GM19239 (cell line): Measurements from ENCODE around the gene IFI6.
"Not testable (repeated sequence)": the region's sequence is repeated elsewhere in the genome, so short reads cannot be mapped to it uniquely, and the experiment has no call there.

Experiments
- DNase-seq: peaks from one replicate; pipeline ENCODE4 v3.0.0; 2011; ENCODE audit warnings: low spot score; ENCODE audit not compliant: insufficient read length
- FAIRE-seq: peaks from 2 replicates; lab custom pipeline; 2011; peaks lifted over from hg19 to GRCh38; lab: Jason Lieb, UNC

IFI6 gene

DNA sequence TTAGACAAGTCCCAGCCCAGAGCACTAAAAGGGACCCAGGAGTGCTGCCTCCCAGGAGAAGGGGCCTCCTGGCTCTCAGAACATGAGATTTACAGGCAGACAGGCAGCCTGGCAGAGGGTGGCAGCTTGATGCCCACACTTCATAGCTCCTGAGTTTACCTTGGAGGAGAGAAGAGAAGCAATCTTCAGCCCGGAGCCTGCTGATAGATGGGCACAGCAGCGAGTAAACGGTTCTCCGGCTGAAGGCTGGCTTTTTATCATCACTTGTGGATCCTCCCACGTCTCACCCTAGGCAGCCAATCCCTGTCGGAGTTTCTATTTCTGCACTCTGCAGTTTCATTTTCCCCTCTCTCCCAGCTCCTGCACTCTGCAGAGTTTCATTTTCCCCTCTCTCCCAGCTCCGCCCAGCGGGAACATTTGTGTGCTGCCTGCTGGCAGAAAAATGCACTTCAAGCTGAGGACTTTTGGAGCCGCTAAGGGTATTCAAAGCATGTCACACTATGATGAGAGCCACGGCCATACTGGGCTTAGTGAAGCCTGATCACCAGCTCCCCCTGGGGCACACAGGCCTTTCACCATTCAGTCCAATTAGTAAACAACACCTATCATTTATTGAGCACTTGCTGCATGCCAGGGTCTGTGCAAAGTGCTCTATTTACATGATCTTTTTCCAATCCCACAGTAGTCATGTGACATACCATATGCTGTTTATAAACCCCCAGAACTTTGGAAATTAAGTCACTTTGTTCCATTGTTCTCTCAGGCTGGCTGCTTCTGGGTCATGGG is at the start of gene IFI6:
TSS of gene IFI6 (minus strand) at position 229 of the 786 bp plus-strand sequence. CDS start 2,878 bp downstream, outside the sequence.
- DNase-seq (peak; percentile 85), FAIRE-seq (peak; percentile 99)

GRCh38 chr1:27719286-27720251 is 47.6 kb upstream of the IFI6 start:
- DNase-seq: no peak
- no peak for FAIRE-seq

- DNase-seq (no peak), FAIRE-seq (no peak)
These were observed 44.4 kb upstream of the IFI6 start for GRCh38 chr1:27716262-27716895.

- DNase-seq (no peak), FAIRE-seq (no peak)
These were observed 42.0 kb upstream of the IFI6 start for GRCh38 chr1:27713869-27714513.

DNA sequence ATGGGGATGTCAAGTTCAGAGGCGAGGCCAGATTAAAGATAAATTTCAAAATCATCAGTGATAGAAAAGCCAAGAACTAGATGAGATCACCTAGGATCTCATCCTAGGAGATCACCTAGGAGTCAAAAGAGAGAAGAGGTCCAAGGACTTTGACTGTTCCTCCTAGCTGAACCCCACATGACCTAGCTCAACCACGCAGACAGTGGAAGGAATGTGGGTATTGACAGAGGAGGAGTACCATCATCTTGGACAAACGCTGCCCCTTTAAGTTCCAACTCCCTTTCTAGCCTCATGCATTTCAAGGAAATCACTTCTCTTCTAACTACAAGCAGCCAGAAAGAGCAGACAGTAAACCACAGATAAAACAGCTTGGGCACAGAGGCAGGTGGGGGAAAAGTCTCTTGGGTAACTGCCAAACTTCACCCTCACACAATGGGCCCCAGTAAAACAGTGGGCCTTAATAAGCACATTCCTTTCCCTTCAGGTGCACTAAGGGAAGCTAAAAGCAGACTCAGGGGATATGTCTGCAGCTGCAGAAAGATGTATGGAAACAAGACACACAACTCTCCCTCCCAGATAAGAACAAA is 41.2 kb upstream of the IFI6 start:
- no peak for DNase-seq
- FAIRE-seq: no peak

DNA sequence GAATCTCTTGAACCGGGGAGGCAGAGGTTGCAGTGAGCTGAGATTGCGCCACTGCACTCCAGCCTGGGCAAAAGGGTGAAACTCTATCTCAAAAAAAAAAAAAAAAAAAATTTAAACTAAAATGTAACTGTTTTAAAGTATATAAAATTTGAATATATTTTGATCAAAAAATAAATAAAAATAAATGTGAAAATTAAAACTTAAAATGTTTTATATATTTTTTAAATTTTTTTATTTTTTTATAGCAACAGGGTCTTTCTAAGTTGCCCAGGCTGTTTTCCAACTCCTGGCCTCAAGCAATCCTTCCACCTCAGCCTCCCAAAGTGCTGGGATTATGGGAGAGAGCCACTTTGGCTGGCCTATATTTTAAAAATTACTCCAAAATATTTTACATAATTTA is 38.6 kb upstream of the IFI6 start:
- DNase-seq (no peak), FAIRE-seq (no peak)

- DNase-seq: no peak
- no peak for FAIRE-seq
These were observed 33.6 kb upstream of the IFI6 start for GRCh38 chr1:27705545-27705944.

DNA sequence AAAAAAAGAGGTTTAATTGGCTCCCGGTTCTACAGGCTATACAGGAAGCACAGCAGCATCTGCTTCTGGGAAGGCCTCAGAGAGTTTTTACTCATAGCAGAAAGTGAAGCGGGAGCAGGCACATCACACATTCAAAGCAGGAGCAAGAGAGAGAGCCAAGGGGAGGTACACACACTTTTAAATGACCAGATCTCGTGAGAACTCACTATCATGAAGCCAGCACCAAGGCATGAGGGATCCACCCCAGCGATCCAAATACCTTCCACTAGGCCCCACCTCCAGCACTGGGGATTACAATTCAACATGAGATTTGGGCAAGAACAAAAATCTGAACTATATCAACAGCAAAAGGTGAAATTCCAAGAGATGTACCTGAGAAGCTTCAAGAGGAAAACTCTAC is 33.0 kb upstream of the IFI6 start:
- FAIRE-seq (no peak), DNase-seq (no peak)

DNA sequence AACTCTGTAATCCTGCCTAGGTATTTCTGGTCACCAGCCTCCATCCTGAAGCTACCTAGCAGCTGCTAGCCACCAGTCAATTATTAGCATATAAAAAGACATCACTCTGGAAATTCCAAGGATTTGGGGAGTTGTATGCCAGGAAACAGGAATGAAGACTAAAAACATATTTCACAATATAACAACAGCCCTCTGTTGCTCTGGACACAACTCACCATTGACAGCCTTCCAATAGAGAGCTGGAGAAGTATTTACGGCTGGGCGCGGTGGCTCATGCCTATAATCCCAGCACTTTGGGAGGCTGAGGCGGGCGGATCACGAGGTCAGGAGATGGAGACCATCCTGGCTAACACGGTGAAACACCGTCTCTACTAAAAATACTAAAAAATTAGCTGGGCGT is 24.8 kb upstream of the IFI6 start:
- FAIRE-seq, DNase-seq: not testable (repeated sequence)

DNA sequence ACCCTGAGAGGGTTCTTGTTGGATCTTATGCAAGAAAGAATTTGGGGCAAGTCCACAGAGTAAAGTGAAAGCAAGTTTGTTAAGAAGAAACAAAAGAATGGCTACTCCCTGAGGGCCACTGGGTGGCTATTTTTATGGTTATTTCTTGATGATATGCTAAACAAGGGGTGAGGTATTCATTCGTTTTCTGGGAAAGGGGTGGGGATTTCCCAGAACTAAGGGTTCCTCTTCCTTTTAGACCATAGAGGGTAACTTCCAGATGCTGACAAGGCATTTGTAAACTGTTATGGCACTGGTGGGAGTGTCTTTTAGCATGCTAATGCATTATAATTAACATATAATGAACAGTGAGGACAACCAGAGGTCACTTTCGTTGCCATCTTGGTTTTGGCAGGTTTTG is 18.2 kb upstream of the IFI6 start:
- peak; percentile 14 for FAIRE-seq
- no peak for DNase-seq

GRCh38 chr1:27689423-27690173 is 17.6 kb upstream of the IFI6 start:
- DNase-seq: no peak
- peak; percentile 98 for FAIRE-seq

GRCh38 chr1:27687906-27688305 is 15.9 kb upstream of the IFI6 start:
- DNase-seq (no peak), FAIRE-seq (no peak)

DNA sequence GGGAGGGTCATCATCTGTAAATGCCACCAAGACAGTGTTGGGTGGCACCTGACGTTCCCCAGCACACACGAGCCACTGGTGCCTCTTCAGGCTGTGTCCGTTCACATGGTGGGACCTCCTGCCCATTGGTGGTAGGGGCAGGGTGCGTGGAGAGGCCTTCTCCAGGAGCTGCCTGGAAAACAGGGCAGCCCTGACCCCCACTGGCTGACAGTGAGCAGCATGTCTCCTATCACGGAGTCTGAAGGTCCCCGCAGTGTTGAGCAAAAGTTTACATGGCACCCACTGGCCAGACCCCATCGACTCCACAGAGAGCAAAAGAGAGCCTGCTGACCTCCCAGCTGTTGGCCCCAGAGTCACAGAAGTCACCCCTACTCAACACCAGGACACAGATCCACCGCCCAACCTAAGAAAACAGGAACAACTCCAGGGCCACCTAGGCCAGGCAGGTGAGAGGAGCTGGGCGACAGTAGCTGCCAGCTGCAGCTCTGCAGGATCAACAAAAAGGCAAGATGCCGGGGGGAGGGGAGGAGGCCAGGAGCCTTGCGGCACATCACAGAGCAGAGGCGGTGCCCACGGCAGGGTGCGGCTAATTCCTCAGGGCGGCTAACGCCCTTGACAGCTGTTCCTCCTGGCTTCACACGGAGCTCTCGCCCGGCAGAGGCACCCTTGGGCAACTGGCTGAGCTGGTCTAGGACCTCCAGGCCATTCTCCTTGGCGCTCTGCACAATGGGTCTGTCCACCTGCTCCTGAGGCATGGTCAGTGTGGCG is 14.4 kb upstream of the IFI6 start:
- DNase-seq (no peak), FAIRE-seq (no peak)

DNA sequence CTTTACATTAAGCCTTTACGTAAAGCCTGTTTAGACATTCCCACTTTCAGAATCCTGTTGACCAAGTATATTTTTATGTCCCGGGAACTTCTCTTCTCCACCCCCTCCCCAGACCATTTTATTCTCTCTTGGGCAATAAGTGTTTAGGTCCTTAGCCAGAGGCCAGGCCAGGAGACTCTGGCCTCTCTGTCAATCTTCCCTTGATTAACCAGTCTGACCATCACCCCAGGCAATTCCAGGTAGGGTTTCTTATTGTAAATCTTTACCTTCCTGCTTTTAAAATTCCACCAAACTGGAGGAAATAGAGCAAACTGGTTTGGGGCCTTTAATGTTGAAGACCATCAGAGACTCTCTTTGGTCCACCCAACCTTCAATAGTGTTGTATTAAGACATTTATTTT is 12.2 kb upstream of the IFI6 start:
- DNase-seq: no peak
- FAIRE-seq: no peak

DNA sequence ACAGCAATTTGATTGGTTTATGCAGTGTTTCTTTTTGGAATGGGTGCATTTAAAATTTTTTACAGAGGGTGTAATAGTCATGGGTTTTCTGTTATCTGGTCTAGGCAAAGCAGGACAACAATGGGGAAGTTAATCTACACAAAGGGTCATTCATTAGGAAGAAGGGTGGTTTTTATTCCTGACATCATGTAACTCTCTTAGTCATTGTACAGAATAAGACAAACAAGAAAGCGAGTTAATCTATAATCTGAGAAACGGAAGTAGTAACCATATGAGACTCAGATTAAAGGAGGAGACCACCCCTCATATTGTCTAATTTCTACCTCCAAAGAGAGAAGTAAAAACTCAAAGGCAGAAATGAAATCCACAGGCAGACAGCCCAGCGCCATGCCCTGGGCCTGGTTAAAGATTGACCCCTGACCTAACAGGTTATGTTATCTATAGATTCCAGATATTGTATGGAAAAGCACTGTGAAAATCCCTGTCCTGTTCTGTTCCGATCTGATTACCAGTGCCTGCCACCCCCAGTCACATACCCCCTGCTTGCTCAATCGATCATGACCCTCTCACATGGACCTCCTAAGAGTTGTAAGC is 10.5 kb upstream of the IFI6 start:
- DNase-seq (no peak), FAIRE-seq (no peak)

DNA sequence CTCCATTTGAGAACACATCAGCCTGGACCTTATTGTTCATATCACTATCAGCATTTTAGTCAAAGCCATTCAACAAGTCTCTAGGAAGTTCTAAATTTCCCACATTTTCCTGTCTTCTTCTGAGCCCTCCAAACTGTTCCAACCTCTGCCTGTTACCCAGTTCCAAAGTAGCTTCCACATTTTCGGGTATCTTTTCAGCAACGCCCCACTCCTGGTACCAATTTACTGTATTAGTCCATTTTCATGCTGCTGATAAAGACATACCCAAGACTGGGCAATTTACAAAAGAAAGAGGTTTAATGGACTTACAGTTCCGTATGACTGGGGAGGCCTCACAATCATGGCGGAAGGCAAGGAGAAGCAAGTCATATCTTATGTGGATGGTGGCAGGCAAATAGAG is 9.6 kb upstream of the IFI6 start:
- not testable (repeated sequence) for FAIRE-seq, DNase-seq

GRCh38 chr1:27680225-27680791 is 8.3 kb upstream of the IFI6 start:
- not testable (repeated sequence) for FAIRE-seq, DNase-seq

DNA sequence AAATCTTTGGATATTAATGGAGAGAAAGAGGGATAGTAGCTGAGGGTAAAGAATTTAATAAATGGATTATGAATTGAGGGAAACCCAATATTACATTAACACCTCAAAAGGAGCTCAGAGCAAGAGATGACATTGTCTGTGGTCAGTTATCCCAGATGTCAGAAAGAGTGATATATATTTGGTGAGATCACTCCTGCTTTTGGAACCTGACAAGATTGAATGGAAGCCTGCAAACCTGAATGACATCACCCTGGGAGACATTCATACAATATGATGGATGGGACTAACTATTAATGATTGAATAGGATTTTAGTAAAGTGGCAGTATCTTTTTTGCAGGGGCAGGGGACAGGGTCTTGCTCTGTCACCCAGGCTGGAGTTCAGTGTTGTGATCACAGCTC is 6.8 kb upstream of the IFI6 start:
- no peak for FAIRE-seq
- no peak for DNase-seq
